Activated naive CD4-positive, alpha-beta T cell treated with anti-CD3 and anti-CD28 coated beads for 36 hours (primary cell): ENCODE measurements around the gene PAH. TPM values are rescaled to one million over a fixed set of nuclear protein-coding genes. Genes with fewer than 3 reads are reported as not detected.

Experiments
- CTCF ChIA-PET: fragments of 350-600 bp; sonication (Branson Sonifier 250); formaldehyde crosslinking; loops from one replicate; lab custom pipeline; 2021; ENCODE audit warnings: antibody characterized with exemption; lab: Charles Lee
- DNase-seq: peaks from one replicate; pipeline ENCODE4 v3.0.0-alpha.2; 2020
- H3K27ac Mint-ChIP-seq: one replicate; pipeline ENCODE4 v1.8.0; 2021; ENCODE audit warnings: mild to moderate bottlenecking, mixed read lengths
- H3K27me3 Mint-ChIP-seq: one replicate; pipeline ENCODE4 v1.8.0; 2021; ENCODE audit warnings: low read depth, mixed read lengths
- H3K36me3 Mint-ChIP-seq: one replicate; pipeline ENCODE4 v1.8.0; 2021; ENCODE audit warnings: low read depth, mixed read lengths
- H3K4me1 Mint-ChIP-seq: one replicate; pipeline ENCODE4 v1.8.0; 2021; ENCODE audit warnings: low read depth, mixed read lengths
- H3K4me3 Mint-ChIP-seq: one replicate; pipeline ENCODE4 v1.8.0; 2021; ENCODE audit warnings: mild to moderate bottlenecking, moderate library complexity, mixed read lengths
- H3K9me3 Mint-ChIP-seq: one replicate; pipeline ENCODE4 v1.8.0; 2021; ENCODE audit warnings: mixed read lengths
- intact Hi-C: fragments of 100-400 bp; cut with micrococcal nuclease; formaldehyde crosslinking; loops from one replicate; pipeline ENCODE4 v1.15.1; 2023
- total RNA-seq, 2 experiments: library from RNA; stranded (reverse); gene quantifications; one replicate each; pipeline ENCODE4 v1.2.3, GENCODE V29; 2021

Gene PAH
- total RNA-seq, 2 experiments from 2014 or later, result not detected

DNA sequence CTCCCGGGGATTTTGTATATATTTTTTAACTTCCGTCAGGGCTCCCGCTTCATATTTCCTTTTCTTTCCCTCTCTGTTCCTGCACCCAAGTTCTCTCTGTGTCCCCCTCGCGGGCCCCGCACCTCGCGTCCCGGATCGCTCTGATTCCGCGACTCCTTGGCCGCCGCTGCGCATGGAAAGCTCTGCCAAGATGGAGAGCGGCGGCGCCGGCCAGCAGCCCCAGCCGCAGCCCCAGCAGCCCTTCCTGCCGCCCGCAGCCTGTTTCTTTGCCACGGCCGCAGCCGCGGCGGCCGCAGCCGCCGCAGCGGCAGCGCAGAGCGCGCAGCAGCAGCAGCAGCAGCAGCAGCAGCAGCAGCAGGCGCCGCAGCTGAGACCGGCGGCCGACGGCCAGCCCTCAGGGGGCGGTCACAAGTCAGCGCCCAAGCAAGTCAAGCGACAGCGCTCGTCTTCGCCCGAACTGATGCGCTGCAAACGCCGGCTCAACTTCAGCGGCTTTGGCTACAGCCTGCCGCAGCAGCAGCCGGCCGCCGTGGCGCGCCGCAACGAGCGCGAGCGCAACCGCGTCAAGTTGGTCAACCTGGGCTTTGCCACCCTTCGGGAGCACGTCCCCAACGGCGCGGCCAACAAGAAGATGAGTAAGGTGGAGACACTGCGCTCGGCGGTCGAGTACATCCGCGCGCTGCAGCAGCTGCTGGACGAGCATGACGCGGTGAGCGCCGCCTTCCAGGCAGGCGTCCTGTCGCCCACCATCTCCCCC is 41.2 kb upstream of the PAH start:
- intact Hi-C loops, result loop anchor here (5.0 kb wide), 1 partner anchor 484 kb away; no protein-coding TSS in a partner anchor
- H3K27me3 Mint-ChIP-seq, result peaks cover 83% of the 10 kb centered on the region
- DNase-seq, result no peak
- peaks cover 2% of the 10 kb centered on the region for H3K36me3 Mint-ChIP-seq
- peaks cover 43% of the 10 kb centered on the region for H3K4me1 Mint-ChIP-seq
- CTCF ChIA-PET, result no interaction called here
- H3K9me3 Mint-ChIP-seq, result no peaks in the 10 kb centered on the region
- H3K27ac Mint-ChIP-seq, result no peak overlapping the region
- peak overlapping the region; percentile 66 for H3K4me3 Mint-ChIP-seq

DNA sequence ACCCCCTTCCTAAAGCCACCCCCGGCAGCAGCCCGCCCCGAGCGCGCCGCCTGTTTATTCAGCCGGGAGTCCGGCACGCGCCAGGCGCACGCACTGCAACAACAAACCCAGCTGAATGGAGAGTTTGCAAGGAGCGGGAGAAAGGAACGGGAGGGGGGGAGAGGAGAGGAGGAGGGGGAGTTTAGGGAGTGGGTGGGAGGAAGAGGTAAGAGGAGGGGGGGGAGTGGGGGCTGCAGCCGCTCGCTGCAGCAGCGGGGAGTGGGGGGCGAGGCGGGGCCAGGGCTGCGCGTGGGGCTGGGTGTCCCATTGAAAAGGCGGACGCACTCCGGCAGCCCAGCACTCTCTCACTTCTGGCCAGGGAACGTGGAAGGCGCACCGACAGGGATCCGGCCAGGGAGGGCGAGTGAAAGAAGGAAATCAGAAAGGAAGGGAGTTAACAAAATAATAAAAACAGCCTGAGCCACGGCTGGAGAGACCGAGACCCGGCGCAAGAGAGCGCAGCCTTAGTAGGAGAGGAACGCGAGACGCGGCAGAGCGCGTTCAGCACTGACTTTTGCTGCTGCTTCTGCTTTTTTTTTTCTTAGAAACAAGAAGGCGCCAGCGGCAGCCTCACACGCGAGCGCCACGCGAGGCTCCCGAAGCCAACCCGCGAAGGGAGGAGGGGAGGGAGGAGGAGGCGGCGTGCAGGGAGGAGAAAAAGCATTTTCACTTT is 40.5 kb upstream of the PAH start, which contains the start of gene ASCL1:
ASCL1 (plus strand) TSS at position 336 of the 712 bp plus-strand sequence. CDS start 571 bp downstream, outside the sequence.
- intact Hi-C loops, result loop anchor here (5.0 kb wide), 1 partner anchor 485 kb away; no protein-coding TSS in a partner anchor
- no peaks in the 10 kb centered on the region for H3K9me3 Mint-ChIP-seq
- peaks cover 2% of the 10 kb centered on the region for H3K36me3 Mint-ChIP-seq
- H3K27ac Mint-ChIP-seq, result no peak within 1 kb of the TSS
- H3K4me3 Mint-ChIP-seq, result peak within 1 kb of the TSS; percentile 66
- CTCF ChIA-PET, result no interaction called here
- no peak for DNase-seq
- peaks cover 81% of the 10 kb centered on the region for H3K27me3 Mint-ChIP-seq
- peaks cover 41% of the 10 kb centered on the region for H3K4me1 Mint-ChIP-seq

DNA sequence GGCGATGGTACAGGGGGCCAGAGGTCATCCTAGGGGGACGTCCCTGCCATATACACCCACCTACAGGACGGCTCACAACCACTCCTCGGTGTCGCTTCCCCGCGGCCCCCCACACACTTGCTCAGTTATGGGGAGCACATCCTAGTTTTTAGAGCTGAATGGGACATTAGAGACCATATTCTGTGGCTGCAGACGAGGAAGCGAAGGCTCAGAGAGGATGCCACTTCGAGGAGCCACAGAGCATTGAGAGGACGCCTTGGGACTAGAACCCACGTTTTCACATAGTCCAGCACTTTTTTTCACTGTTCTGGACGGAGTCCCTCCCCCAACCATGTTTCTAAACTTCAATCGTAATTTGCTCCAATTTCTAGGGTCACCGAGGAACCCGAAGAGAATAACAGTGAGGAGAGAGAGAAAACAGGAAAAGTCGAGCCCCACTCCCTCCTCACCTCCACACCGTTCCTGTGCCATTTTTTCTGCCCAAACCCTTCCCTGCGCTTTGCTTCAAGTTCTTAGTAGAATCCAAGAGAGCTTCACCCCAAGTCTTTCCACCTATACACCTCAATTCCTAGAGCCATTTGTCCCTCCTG is 39.8 kb upstream of the PAH start:
- peak overlapping the region; percentile 50 for H3K4me3 Mint-ChIP-seq
- no peak for DNase-seq
- intact Hi-C loops, result loop anchor here (5.0 kb wide), 1 partner anchor 485 kb away; no protein-coding TSS in a partner anchor
- CTCF ChIA-PET, result no interaction called here
- no peaks in the 10 kb centered on the region for H3K9me3 Mint-ChIP-seq
- peaks cover 81% of the 10 kb centered on the region for H3K27me3 Mint-ChIP-seq
- H3K27ac Mint-ChIP-seq, result no peak overlapping the region
- peaks cover 2% of the 10 kb centered on the region for H3K36me3 Mint-ChIP-seq
- H3K4me1 Mint-ChIP-seq, result peaks cover 38% of the 10 kb centered on the region

DNA sequence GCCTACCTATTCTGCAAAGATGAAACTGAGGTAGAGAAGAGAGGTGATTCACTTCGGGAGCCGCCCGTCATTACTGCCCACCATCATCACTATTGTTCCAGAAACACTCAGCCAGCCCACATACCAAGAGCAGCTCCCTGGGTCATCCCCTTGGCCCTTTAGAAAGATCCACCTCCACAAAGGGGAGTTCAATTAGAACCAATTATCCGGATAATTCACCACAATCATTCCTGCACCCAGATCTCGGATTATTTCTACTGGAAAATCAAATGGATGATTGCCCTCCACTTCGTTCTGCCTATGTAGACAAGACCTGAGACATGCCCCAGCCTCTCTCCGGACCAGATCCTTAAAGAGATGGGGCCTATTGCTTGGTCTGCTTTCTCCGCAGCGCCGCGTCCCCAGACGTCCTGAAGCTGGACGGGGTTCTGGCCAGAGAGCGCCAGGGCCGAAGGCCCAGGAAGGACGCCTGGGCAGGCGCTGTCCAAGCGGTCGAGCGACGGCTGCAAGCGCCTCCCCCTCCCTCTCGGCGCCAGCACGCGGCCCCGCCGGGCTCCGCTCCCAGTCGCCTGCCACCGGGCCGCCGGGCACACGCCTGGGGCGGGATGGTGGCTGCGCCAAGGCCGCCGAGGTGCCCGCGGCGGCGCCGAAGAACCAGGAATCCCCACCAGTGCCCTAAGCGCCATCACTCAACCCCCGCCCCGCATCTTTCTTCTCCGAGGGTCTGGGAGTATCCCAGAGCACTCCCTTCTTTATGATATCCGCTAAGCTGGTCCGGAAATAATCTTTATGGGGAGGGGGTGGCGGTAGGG is 39.1 kb upstream of the PAH start:
- no peaks in the 10 kb centered on the region for H3K9me3 Mint-ChIP-seq
- no peak overlapping the region for H3K4me3 Mint-ChIP-seq
- peaks cover 82% of the 10 kb centered on the region for H3K27me3 Mint-ChIP-seq
- intact Hi-C loops, result loop anchor here (5.0 kb wide), 1 partner anchor 486 kb away; no protein-coding TSS in a partner anchor
- DNase-seq, result no peak
- H3K4me1 Mint-ChIP-seq, result peaks cover 38% of the 10 kb centered on the region
- H3K36me3 Mint-ChIP-seq, result peaks cover 2% of the 10 kb centered on the region
- CTCF ChIA-PET, result no interaction called here
- H3K27ac Mint-ChIP-seq, result no peak overlapping the region

DNA sequence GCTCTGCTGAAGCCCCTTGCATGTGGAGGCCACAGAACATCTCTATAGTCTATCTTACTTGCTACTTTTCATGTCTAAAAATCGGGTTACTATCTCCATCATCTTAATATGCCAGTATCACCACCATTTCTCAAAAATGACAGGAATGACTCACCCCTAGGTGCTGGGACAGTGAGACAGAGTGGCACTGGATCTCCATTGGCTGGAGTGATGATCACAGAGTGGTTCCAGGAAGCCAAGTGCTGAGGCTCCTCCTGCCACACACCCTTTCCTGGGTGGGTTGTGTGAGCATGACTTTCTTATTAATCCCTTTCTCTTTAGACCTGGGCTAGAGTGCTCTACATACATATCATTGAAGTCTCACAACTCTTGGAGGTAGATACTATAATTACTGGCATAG is 37.1 kb upstream of the PAH start:
- CTCF ChIA-PET, result no interaction called here
- H3K4me1 Mint-ChIP-seq, result peaks cover 40% of the 10 kb centered on the region
- no peak overlapping the region for H3K4me3 Mint-ChIP-seq
- H3K9me3 Mint-ChIP-seq, result no peaks in the 10 kb centered on the region
- peak; percentile 55 for DNase-seq
- H3K36me3 Mint-ChIP-seq, result peaks cover 2% of the 10 kb centered on the region
- H3K27ac Mint-ChIP-seq, result no peak overlapping the region
- H3K27me3 Mint-ChIP-seq, result peaks cover 88% of the 10 kb centered on the region
- intact Hi-C loops, result loop anchor here (5.0 kb wide), 1 partner anchor 323 kb away; no protein-coding TSS in a partner anchor

DNA sequence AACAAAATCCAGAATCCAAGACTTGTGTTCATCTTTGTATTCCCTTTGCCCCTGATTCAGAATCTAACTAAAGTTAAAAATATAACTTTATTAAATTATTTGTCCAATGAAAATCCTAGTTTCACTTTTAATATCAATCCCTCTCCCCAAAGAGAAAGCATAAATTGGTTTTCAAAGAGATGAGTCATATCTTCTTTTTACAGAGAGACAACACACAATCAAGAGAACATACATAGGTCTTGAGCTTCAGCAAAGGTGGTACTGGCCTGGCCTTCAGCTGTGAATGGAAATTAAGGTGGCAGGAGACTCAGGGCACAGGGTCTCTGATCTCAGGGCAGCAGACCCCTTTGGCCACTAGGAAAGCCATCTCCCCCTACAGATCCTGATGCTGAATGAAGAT is 36.2 kb upstream of the PAH start:
- CTCF ChIA-PET, result no interaction called here
- intact Hi-C loops, result loop anchor here (5.0 kb wide), 1 partner anchor 324 kb away; no protein-coding TSS in a partner anchor
- peaks cover 85% of the 10 kb centered on the region for H3K27me3 Mint-ChIP-seq
- H3K4me1 Mint-ChIP-seq, result peaks cover 34% of the 10 kb centered on the region
- H3K27ac Mint-ChIP-seq, result no peak overlapping the region
- no peak overlapping the region for H3K4me3 Mint-ChIP-seq
- H3K36me3 Mint-ChIP-seq, result peaks cover 2% of the 10 kb centered on the region
- DNase-seq, result no peak
- no peaks in the 10 kb centered on the region for H3K9me3 Mint-ChIP-seq

DNA sequence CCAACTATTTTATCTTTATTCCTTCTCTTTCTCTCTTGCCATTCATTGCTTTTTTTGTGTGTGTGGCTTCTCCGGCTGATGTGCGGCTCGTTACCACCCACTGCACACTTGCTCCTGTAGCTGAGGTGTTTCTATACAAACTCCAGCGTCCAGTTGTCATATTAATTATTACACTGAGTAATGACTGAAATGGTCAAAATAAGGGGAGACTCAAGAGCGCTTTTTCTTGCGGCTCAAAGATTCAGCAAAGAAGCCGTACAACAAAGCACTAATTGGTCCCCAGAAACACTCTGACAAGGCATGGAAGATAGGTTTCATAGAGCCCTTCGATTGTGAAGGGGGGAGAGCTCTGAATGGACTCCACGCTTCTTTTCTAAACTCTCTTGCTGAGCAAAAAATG is 34.8 kb upstream of the PAH start:
- Mint-ChIP-seq H3K36me3 (peaks cover 2% of the 10 kb centered on the region), H3K4me3 (no peak overlapping the region), H3K9me3 (no peaks in the 10 kb centered on the region), H3K4me1 (peaks cover 28% of the 10 kb centered on the region), H3K27ac (no peak overlapping the region), H3K27me3 (peaks cover 86% of the 10 kb centered on the region)
- CTCF ChIA-PET, result interaction anchor here (0.7 kb wide), 1 partner anchor 298 kb away, joined by 3 read pairs; no protein-coding TSS in a partner anchor
- intact Hi-C loops, result loop anchor here (5.0 kb wide), 1 partner anchor 325 kb away; no protein-coding TSS in a partner anchor
- no peak for DNase-seq

DNA sequence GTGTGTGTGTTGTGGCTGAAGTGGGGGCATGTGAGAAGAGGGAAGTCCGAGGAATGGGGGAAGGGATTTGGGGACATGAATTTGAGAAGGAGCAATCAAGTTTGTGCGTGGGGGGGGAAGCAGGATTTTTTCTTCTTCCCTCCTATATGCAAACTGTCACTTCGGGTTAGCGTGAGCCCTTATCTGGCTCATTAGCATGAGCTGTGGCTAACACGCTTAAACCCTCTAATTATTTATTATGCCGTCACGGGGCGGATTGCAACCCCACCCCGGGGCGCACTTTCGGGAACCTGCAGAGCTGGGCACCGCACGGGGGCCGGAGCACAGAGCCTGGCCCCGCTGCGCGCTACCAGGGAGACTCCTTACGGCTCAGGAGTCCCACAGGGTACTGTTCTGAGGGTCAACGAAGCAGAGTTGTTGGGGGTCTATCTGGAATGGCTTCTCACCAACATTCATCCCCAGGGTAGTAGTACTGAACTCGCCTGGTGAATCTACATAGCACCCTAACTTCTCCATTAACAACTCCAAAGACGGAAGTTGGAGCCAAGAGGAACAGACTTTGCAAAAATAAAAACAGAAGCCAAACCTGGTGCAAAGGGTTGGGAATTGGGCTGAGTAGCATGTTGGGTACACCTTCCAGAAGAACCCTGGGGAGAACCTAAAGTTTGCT is 34.0 kb upstream of the PAH start:
- peaks cover 26% of the 10 kb centered on the region for H3K4me1 Mint-ChIP-seq
- CTCF ChIA-PET, result interaction anchor here (0.6 to 1.3 kb wide), 5 partner anchors 69 to 1024 kb away, joined by 3 read pairs; no protein-coding TSS in a partner anchor
- no peak for DNase-seq
- H3K4me3 Mint-ChIP-seq, result peak overlapping the region; percentile 25
- intact Hi-C loops, result loop anchor here (5.0 kb wide), 1 partner anchor 326 kb away; no protein-coding TSS in a partner anchor
- H3K36me3 Mint-ChIP-seq, result peaks cover 2% of the 10 kb centered on the region
- no peak overlapping the region for H3K27ac Mint-ChIP-seq
- H3K9me3 Mint-ChIP-seq, result no peaks in the 10 kb centered on the region
- H3K27me3 Mint-ChIP-seq, result peaks cover 88% of the 10 kb centered on the region

DNA sequence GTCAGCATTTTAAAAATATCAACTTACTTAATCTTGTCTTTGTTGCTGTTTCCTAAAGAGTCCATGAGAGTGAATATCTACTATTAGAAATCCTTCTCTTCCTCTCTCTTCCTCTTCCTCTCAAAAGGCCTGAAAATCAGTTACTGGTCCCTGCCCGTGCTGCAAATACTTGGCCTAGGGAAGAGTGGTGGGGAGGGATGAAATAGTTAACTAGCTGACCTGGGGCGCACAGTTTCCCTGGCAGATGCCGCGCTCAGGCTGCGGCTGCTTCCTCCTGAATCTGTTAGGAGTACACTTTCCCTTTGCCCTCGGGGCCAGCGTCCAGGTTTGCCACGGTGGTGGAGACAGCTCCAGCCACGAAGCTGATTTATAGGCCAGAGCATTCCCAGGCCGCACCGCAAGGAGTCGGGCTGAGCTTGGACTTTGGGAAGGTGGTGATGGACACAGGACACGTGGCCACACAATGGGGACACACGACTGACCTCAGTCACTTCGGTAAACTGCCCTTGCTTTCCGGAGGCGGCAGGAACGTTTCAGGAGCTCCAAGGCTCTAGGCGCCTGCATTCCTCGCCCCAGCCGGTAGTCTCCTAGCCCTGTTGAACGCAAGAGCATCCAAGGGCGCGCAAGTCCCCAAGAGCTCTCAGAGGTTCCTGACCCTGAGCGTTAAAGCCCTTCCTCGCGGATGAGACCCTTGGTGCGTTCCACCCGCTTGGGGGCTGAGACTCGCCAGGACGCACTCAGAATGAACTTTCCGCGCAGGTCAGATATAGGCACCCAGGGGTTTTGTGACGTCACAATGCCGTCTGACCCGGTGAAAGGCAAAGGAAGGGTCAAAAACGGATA is 33.3 kb upstream of the PAH start:
- intact Hi-C loops, result loop anchor here (5.0 kb wide), 1 partner anchor 327 kb away; no protein-coding TSS in a partner anchor
- Mint-ChIP-seq H3K27me3 (peaks cover 80% of the 10 kb centered on the region), H3K36me3 (no peaks in the 10 kb centered on the region), H3K9me3 (no peaks in the 10 kb centered on the region), H3K27ac (no peak overlapping the region), H3K4me3 (peak overlapping the region; percentile 25), H3K4me1 (peaks cover 22% of the 10 kb centered on the region)
- CTCF ChIA-PET, result interaction anchor here (0.6 to 1.3 kb wide), 6 partner anchors 62 to 1024 kb away, joined by 3 read pairs; no protein-coding TSS in a partner anchor
- DNase-seq, result no peak

DNA sequence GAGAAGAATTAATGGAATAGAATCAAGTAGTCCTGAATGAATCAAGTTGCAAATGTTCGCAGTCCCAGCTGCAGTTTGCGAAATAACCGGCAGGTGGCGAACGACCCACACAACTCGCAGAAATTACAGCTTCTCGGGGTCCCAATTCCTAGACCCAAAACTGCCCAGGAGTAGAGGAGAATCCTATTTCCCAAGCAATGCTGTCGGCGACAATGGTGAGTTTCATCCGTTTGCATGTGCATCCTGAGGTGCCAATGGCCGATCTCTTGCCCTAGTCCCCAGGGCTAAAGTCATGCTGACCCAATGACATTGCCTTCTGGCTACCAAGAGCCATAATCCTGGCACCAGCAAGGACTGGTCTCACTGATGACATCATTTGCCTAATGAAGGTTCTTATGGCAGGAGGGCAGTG is 31.9 kb upstream of the PAH start:
- Mint-ChIP-seq H3K27ac (no peak overlapping the region), H3K4me3 (no peak overlapping the region), H3K36me3 (no peaks in the 10 kb centered on the region), H3K4me1 (peaks cover 13% of the 10 kb centered on the region), H3K9me3 (no peaks in the 10 kb centered on the region), H3K27me3 (peaks cover 66% of the 10 kb centered on the region)
- intact Hi-C loops, result loop anchor here (1.0 kb wide), 3 partner anchors 13 to 599 kb away; no protein-coding TSS in a partner anchor
- peak; percentile 65 for DNase-seq
- CTCF ChIA-PET, result interaction anchor here (0.6 to 2.3 kb wide), 11 partner anchors 10 to 1160 kb away, joined by 3 to 12 read pairs (median 5); no protein-coding TSS in a partner anchor
